HG02623 (cell line): Measurements from ENCODE around the gene MICB.

Experiments
- ATAC-seq: cut with Tn5 transposase; IDR thresholded peaks from one replicate; pipeline ENCODE4 v1.9.1; 2021; ENCODE audit warnings: moderate library complexity; ENCODE audit not compliant: unreplicated experiment

The MICB gene

GRCh38 chr6:31559606-31559957, 61.6 kb downstream of the MICB start:
- ATAC-seq, result no peak

DNA sequence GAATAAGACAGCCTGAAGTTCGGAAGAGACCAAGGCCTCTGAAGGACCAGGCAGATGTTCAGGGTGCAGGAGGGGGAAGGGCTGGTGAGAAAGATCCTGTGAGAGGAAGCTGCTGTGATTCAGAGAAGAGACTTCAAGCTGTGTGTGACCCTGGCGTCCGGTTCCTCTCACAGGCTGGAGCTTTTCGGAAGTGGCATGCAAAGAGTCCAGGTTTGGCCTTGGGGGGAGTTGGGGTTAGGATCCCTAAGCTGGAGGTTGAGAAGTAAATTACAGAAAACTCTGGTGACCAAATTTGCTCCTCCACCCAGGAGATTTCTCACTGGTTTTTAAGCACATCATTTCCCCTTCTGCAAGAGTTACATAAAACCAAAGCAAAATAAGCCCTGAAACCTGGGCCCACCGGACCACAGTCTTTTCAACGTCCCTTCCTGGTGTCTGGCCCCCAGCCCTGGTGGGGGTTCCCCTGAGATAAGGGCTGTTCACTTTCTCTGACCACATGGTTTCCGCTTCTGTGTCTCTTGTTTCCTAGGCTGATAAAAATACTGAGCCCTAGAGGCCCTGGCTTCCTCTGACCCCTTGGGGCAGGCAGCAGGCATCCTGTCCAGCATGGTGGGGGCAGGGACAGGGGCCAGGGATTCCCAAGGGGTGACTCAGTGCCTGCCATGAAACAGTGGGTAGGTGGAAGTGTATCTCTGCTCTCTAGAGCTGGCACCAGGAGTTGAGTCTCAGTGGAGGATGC, 62.2 kb downstream of the MICB start:
- peak; percentile 62 for ATAC-seq

DNA sequence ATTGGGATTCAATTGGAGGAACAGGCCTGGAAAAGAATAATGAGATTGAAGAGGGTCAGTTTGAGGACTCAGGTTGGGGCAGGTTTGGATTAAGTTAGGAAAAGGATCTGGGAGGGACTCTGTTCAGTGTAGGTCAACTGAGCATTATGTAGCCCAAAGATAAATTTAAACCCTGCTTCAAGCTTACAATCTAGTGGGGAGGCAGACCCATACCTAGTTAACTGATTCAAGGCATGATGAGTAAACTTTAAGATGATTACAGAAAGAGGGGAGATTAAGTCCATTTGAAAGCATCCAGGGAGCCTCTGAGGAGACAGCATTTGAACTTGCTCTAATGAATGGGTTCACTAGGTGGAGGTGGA, 62.7 kb downstream of the MICB start:
- ATAC-seq, result no peak
